CD1c-positive myeloid dendritic cell (primary cell): ENCODE data around the gene EPHA4.

Source experiments
- DNase-seq: peaks from one replicate; pipeline ENCODE4 v3.0.0-alpha.2; 2016; ENCODE audit errors: extremely low spot score

Gene EPHA4

GRCh38 chr2:221392228-221392881 lies 179.7 kb downstream of the EPHA4 start:
- DNase-seq = no peak

- DNase-seq = no peak
Measured at GRCh38 chr2:221390878-221391277, 181.2 kb downstream of the EPHA4 start.

- no peak for DNase-seq
Measured at GRCh38 chr2:221389904-221390303, 182.2 kb downstream of the EPHA4 start.

GRCh38 chr2:221389421-221389820 lies 182.7 kb downstream of the EPHA4 start:
- DNase-seq = no peak

DNA sequence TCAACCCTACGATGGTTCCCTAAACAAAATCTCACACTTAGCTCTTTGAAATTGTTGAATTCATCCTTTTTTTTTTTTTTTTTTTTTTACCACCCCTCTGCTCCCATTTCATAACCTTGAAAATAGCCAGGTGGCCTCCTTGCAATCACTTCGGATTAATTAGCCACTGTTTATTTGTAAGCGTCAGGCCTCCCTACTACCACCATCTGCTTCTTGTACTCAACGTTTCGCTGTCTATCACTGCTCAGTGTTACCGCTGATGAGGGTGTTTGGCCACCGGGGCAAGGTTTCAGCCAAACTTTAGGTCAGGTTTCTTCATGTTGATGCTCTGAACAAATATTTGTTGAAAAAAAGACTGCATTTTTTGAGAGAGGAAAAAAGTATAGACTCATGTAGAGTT lies 183.2 kb downstream of the EPHA4 start:
- DNase-seq = no peak

DNA sequence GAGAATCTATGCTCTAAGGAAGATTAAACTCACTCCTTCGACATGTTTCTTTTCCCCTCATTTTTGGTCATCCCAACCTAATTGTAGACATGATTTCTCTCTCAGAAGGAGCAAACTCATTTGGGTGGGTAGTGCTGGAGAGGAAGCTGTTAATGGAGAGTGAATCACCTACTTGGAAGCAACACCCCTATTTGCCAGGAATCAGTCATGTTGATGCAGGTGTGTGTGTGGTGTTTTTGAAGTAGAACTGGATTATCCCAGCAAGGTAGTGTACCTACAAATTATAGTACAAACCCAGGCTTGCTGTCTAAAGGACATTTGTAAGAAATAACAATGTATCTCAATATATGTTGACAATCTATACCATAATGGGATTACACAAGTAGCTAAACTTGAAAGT lies 186.4 kb downstream of the EPHA4 start:
- DNase-seq = no peak

DNA sequence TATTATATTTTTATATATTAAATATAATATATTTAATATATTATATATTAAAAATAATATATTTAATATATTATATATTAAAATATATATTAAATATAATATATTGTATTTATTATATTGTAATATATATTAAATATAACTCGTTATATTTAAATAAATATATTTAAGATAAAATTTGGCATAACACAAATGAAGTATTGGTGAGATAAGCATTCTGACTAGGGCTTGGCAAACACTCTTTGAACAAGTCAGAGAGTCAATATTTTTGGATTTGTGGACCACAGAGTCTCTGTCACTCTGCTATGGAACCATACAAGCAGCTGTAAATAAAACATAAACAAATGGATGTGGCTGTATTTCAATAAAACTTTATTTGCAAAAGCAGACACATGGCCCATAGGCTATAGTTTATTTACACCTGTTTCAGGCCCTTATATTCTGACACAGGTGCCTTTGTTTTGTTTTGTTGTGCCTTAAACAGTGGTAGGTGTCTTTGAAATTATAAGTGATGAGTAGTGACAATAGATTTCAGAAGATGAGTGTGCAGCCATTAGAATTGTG lies 190.1 kb downstream of the EPHA4 start:
- DNase-seq = no peak

GRCh38 chr2:221380686-221381085 lies 191.4 kb downstream of the EPHA4 start:
- DNase-seq = no peak

DNA sequence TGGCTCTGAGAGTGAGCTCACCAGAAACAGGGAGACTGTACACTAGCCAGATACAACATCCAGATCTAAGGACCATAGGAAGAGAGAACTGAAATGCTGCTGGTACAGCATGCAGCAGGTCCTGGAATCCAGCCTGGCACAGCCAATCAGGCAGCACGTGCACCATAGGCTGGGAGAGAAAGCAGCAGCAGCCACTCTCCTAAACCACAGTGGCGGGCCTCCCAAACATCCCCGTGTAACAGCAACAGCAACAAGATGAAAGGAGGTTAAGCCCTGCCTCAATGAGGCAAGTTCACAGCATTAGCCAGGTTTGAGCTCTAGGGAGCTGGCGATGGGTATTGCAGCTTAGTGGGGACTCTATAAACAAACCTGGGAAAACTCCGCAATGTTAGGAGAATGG lies 192.0 kb downstream of the EPHA4 start:
- DNase-seq = no peak

DNA sequence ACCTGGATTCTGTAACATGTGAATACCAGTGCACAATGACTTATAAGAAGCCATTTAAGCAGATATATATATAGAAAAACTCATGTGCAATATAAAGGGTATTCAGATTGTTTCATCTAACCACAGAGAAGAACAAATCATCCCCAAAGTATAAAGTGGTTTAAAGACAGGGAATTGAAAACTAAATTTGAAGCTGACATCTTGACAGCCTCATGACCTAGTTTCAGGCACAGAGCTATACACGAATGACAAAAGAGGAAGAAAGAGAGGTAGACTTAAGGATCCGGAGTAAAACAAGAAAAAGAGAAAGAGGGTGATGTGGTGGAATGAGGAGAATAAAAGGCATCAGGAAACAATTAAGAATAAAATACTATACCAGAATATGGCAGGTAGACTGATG lies 194.5 kb downstream of the EPHA4 start:
- DNase-seq = no peak

- DNase-seq = no peak
Measured at GRCh38 chr2:221377066-221377465, 195.0 kb downstream of the EPHA4 start.

- DNase-seq = no peak
Measured at GRCh38 chr2:221374234-221374633, 197.9 kb downstream of the EPHA4 start.

DNA sequence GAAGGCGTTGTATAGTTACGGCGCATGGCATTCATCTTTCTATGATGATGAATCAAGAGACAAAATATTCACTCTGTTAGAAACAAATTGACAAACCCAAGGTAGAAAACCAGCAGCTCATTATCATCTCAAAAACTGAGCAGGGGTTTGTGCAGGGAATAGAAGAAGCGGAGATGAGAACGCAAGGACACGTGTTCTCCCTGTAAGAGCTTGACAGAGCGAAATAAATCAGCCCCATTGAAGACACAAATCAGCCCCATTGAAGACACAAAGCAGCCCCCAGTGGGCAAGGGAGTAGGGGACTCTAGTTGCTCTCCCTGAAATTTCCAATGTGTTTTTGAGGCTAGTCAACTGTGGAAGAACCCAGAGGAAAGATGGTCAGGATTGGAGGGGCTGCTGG lies 199.2 kb downstream of the EPHA4 start:
- DNase-seq = no peak

DNA sequence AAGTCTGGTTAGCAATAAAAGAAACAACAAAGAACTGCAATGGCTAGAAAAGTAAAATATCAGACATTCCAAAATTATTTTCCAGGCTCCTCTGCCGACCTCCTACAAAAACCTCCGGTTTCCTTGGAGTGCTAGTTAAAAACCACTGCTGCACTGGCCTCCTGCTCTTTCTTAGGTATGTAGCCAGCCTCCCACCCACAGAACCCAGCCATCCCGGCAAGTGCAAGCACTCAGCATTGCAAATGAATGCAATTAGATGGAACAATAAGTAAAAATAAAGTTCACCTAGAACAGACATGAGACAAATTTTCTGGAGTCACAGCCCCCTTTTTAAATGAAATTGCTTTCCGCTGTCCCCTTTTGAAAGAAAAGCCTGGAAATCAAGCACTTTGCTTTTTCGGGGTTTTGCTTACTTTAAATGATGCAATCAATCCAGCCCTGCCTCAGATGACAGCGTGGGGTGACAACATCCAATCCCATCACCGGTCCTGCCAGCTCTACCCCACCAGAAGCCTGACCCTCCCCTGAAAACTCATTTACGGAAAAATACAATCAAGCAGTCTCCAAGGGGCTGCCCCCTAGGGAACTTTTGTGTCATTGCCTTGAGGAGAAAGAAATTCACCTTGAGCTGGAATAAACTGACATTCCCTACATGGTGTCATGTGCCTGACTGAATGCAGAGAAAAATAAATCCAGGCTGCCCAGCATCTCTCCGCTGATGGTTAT lies 199.8 kb downstream of the EPHA4 start:
- DNase-seq = no peak

DNA sequence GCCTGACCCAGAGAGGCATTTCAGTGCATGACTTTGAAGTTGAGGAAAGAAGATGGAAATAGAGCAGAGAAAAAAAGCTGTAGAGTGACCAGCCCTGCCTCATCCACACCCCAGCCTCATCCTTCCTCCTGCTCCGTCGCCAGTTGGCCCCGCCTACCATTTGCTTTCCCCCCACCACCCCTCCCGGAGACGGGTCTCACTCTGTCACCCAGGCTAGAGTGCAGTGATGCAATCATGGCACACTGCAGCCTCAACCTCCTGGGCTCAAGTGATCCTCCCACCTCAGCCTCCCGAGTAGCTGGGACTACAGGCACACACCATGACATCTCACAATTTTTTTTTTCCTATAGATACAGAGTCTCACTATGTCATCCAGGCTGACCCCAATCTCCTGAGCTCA lies 200.8 kb downstream of the EPHA4 start:
- DNase-seq = no peak

DNA sequence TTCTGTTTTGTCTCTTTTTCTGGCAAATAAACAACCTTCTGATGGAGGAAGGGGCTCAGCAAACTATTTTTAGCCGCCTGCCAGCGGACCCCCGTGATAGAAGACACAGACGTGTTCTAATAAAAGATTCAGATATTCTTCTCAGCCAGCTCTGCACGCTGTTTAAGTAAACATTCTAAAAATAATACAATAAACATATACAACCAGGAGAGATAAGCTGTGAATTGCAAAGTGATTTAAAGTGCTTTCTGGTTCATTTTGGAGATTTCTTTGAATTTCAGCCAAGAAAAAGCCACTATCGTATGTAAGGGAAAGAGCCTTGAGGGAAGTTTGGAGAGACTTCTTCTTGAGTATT lies 201.3 kb downstream of the EPHA4 start:
- DNase-seq = no peak

DNA sequence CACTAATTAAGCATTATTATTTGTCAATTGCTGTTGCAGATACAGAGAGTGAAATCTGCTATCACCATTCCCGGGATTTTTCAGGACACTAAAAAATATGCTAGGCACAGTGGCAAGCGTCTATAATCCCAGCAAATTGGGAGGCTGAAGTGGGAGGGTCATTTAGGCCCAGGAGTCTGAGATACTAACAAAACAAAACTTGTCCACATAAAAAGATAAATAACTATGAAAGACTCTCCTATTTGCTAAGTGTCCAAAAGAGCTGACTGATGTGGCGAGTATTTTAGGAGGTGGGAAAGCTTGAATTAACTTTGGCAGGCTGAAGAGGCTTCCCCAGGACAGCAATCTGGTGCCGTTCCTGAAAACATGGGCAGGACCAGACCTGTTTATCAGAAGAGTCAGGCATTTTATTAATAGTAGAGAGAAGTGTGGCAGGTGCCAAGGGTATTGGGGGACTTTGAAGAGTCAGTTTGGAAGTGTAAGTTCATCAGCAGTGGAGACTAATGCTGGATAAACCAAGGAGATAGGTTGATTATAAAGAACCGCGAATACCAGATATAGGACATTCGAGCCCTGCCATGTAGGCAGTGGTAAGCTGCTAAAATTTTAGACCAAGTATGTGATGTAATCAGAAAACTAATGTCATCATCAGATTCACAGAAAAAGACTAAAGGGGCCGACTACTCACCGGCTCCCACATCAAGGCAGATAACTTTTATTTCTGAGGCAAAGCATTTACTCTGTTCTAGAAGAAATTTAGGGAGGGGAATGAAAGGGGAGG lies 201.8 kb downstream of the EPHA4 start:
- no peak for DNase-seq
